Gastrocnemius medialis (tissue), 4 donors: ENCODE data around the gene TANC1. TPM values are rescaled to one million over a fixed set of nuclear protein-coding genes. Genes with fewer than 3 reads are reported as not detected.

Experiments
- ATAC-seq, 2 donors: fragments of 150-250 bp; one replicate each; pipeline ENCODE4 v1.9.1; 2016
- DNase-seq, 2 donors: peaks; one replicate each; pipeline ENCODE4 v3.0.0-alpha.2; 2019
- H3K27ac ChIP-seq, 4 donors: fragments of 200-600 bp; sonication (generic); 1 replicate in 1 of 4; 2 replicates in 3 of 4; pipeline ENCODE4 v1.5.1; 2016 to 2018; ENCODE audit warnings: mild to moderate bottlenecking in 2 of 4, moderate library complexity in 1 of 4
- H3K27me3 ChIP-seq, 3 donors: fragments of 200-600 bp; sonication (generic) in 2 of 3; 1 replicate in 1 of 3; 2 replicates in 2 of 3; pipeline versions ENCODE4 v1.5.1 to v1.6.0; 2016 to 2019; ENCODE audit warnings: mild to moderate bottlenecking in 1 of 3, moderate library complexity in 1 of 3
- H3K36me3 ChIP-seq, 2 donors: fragments of 200-600 bp; sonication (generic) in 1 of 2; one replicate each; pipeline ENCODE4 v1.5.1; 2017 to 2018
- H3K4me1 ChIP-seq, 2 donors: fragments of 200-600 bp; sonication (generic) in 1 of 2; one replicate each; pipeline ENCODE4 v1.5.1; 2016 to 2017; ENCODE audit warnings: mild to moderate bottlenecking in 2 of 2
- H3K4me3 ChIP-seq, 4 donors: fragments of 200-600 bp; sonication (generic) in 3 of 4; 1 replicate in 1 of 4; 2 replicates in 3 of 4; pipeline ENCODE4 v1.5.1; 2016 to 2019; ENCODE audit warnings: mild to moderate bottlenecking in 2 of 4
- H3K9me3 ChIP-seq, 3 donors: fragments of 200-600 bp; sonication (generic) in 2 of 3; 1 replicate in 1 of 3; 2 replicates in 2 of 3; pipeline ENCODE4 v1.5.1; 2016 to 2019
- CTCF ChIP-seq, 5 experiments: fragments of 450-650 bp in 3 of 5; fragments of 200-600 bp in 2 of 5; sonication (generic) in 2 of 5; IDR thresholded peaks in 4 of 5; conservative IDR thresholded peaks in 1 of 5; 1 replicate in 4 of 5; 2 replicates in 1 of 5; pipeline ENCODE4 v1.5.1; 2016 to 2019; ENCODE audit warnings: antibody characterized with exemption in 5 of 5, mild to moderate bottlenecking in 3 of 5, moderate library complexity in 3 of 5
- POLR2A ChIP-seq, 2 donors: fragments of 450-650 bp; IDR thresholded peaks; one replicate each; pipeline ENCODE4 v1.6.1; 2017; ENCODE audit warnings: antibody characterized with exemption in 2 of 2, mild to moderate bottlenecking in 2 of 2, moderate library complexity in 2 of 2
- in situ Hi-C, 4 donors: fragments of 200-750 bp; cut with MboI; loops; one replicate each; pipeline versions ENCODE4 v1.15.0 to v1.8.0; 2017; ENCODE audit warnings: low sequenced_read_pairs in 4 of 4
- intact Hi-C: fragments of 100-400 bp; cut with DNase I; formaldehyde crosslinking; loops from one replicate; pipeline ENCODE4 v1.15.1; 2023; ENCODE audit warnings: low total_unique reads
- total RNA-seq, 4 donors: library from RNA; depleted of rRNA; stranded (reverse); fragments of >200 nt; gene quantifications; one replicate each; pipeline versions ENCODE4 v1.1.0 to v1.2.3, GENCODE V29; 2016

Gene TANC1
- total RNA-seq, 4 donors from 2014 or later: 5.1 to 9.9 (median 5.4) TPM

GRCh38 chr2:158923641-158924040 is 44.8 kb upstream of the TANC1 start:
- no peak for TF ChIP-seq CTCF (IDR thresholded peaks at IDR 0.05 in 4 of 5, conservative IDR thresholded peaks at IDR 0.05 in 1 of 5)
- no peak for TF ChIP-seq POLR2A (IDR thresholded peaks at IDR 0.05)
- H3K27ac ChIP-seq: no peak overlapping the region
- no peaks in the 10 kb centered on the region for H3K4me1 ChIP-seq
- ATAC-seq (no peak), DNase-seq (no peak)
- no peaks in the 10 kb centered on the region for H3K27me3 ChIP-seq
- intact Hi-C loops: no loop called here
- H3K9me3 ChIP-seq: no peaks in the 10 kb centered on the region
- no peak overlapping the region for H3K4me3 ChIP-seq
- in situ Hi-C loops: no loop called here
- H3K36me3 ChIP-seq: no peaks in the 10 kb centered on the region

DNA sequence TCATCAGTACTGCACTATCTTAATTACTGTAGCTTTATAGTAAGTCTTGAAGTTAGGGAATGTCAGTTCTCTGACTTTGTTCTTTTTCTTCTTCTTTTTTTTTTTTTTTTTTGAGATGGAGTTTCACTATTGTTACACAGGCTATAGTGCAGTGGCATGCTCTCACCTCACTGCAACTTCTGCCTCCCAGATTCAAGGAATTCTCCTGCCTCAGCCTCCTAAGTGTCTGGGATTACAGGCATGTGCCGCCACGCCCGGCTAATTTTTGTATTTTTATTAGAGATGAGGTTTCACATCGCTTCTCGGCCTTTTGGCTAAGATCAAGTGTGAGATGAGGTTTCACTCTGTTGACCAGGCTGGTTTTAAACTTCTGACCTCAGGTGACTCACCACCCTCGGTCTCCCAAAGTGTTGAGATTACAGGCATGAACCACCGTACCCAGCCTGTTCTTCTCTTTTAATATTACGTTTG is 41.9 kb upstream of the TANC1 start:
- intact Hi-C loops (no loop called here), in situ Hi-C loops (no loop called here)
- Histone ChIP-seq H3K4me1 (no peaks in the 10 kb centered on the region), H3K36me3 (no peaks in the 10 kb centered on the region), H3K9me3 (no peaks in the 10 kb centered on the region), H3K4me3 (no peak overlapping the region), H3K27ac (no peak overlapping the region), H3K27me3 (no peaks in the 10 kb centered on the region)
- ATAC-seq (no peak), DNase-seq (no peak)
- TF ChIP-seq POLR2A (IDR thresholded peaks at IDR 0.05): no peak
- no peak for TF ChIP-seq CTCF (IDR thresholded peaks at IDR 0.05 in 4 of 5, conservative IDR thresholded peaks at IDR 0.05 in 1 of 5)

- Histone ChIP-seq H3K4me1 (no peaks in the 10 kb centered on the region), H3K9me3 (no peaks in the 10 kb centered on the region), H3K27ac (no peak overlapping the region), H3K4me3 (no peak overlapping the region), H3K36me3 (no peaks in the 10 kb centered on the region), H3K27me3 (no peaks in the 10 kb centered on the region)
- no peak for DNase-seq
- TF ChIP-seq POLR2A (IDR thresholded peaks at IDR 0.05) (no peak), CTCF (IDR thresholded peaks at IDR 0.05 in 4 of 5, conservative IDR thresholded peaks at IDR 0.05 in 1 of 5) (no peak)
- intact Hi-C loops: no loop called here
- no peak for ATAC-seq
- in situ Hi-C loops: no loop called here
Measured at GRCh38 chr2:158928515-158928914, 39.9 kb upstream of the TANC1 start.

- H3K27ac ChIP-seq: no peak overlapping the region
- no peak overlapping the region for H3K4me3 ChIP-seq
- DNase-seq (no peak), ATAC-seq (no peak)
- in situ Hi-C loops: no loop called here
- no peaks in the 10 kb centered on the region for H3K4me1 ChIP-seq
- no peaks in the 10 kb centered on the region for H3K36me3 ChIP-seq
- no peaks in the 10 kb centered on the region for H3K27me3 ChIP-seq
- no peaks in the 10 kb centered on the region for H3K9me3 ChIP-seq
- TF ChIP-seq POLR2A (IDR thresholded peaks at IDR 0.05) (no peak), CTCF (IDR thresholded peaks at IDR 0.05 in 4 of 5, conservative IDR thresholded peaks at IDR 0.05 in 1 of 5) (no peak)
- intact Hi-C loops: no loop called here
Measured at GRCh38 chr2:158928965-158929364, 39.5 kb upstream of the TANC1 start.

GRCh38 chr2:158931572-158931971 is 36.9 kb upstream of the TANC1 start:
- DNase-seq (no peak), ATAC-seq (no peak)
- in situ Hi-C loops: no loop called here
- H3K27me3 ChIP-seq: no peaks in the 10 kb centered on the region
- no peaks in the 10 kb centered on the region for H3K9me3 ChIP-seq
- TF ChIP-seq CTCF (IDR thresholded peaks at IDR 0.05 in 4 of 5, conservative IDR thresholded peaks at IDR 0.05 in 1 of 5): no peak
- TF ChIP-seq POLR2A (IDR thresholded peaks at IDR 0.05): no peak
- intact Hi-C loops: no loop called here
- H3K4me3 ChIP-seq: no peak overlapping the region
- no peaks in the 10 kb centered on the region for H3K36me3 ChIP-seq
- no peaks in the 10 kb centered on the region for H3K4me1 ChIP-seq
- H3K27ac ChIP-seq: no peak overlapping the region
